ENCODE results near the gene CD2BP2. TPM values are rescaled to one million over a fixed set of nuclear protein-coding genes. Genes with fewer than 3 reads are reported as not detected.
"Not testable (repeated sequence)": the region's sequence is repeated elsewhere in the genome, so short reads cannot be mapped to it uniquely, and the experiment has no call there.

CD2BP2 gene
- total and polyA plus RNA-seq, 2 of the 13 experiments (the other 11 are each of a cell fraction or from before 2014, with no cell fraction given): 24.9 to 54.6 TPM

- BruUV-seq (replicated peaks); FAIRE-seq: not testable (repeated sequence)
- DNase-seq (ENCODE audit: low spot score): peak; percentile 75
- TF ChIP-seq PRDM10 (CRISPR knock-in tag; IDR thresholded peaks at IDR 0.05; ENCODE audit: low read depth) (0 out of 2 replicates have a peak, but pooled peaks have one; percentile 1), ZMAT3 (CRISPR knock-in tag; conservative IDR thresholded peaks at IDR 0.05) (peak; percentile 53; the same call in 1 of the 2 replicates), ZNF367 (CRISPR knock-in tag; IDR thresholded peaks at IDR 0.05; ENCODE audit: borderline replicate concordance) (peak; percentile 67; the same call in 1 of the 2 replicates), RXRA (CRISPR knock-in tag; IDR thresholded peaks at IDR 0.05) (0 out of 2 replicates have a peak, but pooled peaks have one; percentile 19), STAT5B (CRISPR knock-in tag; IDR thresholded peaks at IDR 0.05) (0 out of 2 replicates have a peak, but pooled peaks have one; percentile 18)
- TF ChIP-seq, protein P1, sequence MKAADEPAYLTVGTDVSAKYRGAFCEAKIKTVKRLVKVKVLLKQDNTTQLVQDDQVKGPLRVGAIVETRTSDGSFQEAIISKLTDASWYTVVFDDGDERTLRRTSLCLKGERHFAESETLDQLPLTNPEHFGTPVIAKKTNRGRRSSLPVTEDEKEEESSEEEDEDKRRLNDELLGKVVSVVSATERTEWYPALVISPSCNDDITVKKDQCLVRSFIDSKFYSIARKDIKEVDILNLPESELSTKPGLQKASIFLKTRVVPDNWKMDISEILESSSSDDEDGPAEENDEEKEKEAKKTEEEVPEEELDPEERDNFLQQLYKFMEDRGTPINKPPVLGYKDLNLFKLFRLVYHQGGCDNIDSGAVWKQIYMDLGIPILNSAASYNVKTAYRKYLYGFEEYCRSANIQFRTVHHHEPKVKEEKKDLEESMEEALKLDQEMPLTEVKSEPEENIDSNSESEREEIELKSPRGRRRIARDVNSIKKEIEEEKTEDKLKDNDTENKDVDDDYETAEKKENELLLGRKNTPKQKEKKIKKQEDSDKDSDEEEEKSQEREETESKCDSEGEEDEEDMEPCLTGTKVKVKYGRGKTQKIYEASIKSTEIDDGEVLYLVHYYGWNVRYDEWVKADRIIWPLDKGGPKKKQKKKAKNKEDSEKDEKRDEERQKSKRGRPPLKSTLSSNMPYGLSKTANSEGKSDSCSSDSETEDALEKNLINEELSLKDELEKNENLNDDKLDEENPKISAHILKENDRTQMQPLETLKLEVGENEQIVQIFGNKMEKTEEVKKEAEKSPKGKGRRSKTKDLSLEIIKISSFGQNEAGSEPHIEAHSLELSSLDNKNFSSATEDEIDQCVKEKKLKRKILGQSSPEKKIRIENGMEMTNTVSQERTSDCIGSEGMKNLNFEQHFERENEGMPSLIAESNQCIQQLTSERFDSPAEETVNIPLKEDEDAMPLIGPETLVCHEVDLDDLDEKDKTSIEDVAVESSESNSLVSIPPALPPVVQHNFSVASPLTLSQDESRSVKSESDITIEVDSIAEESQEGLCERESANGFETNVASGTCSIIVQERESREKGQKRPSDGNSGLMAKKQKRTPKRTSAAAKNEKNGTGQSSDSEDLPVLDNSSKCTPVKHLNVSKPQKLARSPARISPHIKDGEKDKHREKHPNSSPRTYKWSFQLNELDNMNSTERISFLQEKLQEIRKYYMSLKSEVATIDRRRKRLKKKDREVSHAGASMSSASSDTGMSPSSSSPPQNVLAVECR (CRISPR knock-in tag; IDR thresholded peaks at IDR 0.05; ENCODE audit: borderline replicate concordance): peak; percentile 81
These were observed 20.0 kb downstream of the CD2BP2 start for GRCh38 chr16:30335028-30335597.

More at GRCh38 chr16:30335028-30335597, 20.0 kb downstream of the CD2BP2 start:
- H3K4me3 ChIP-seq (replicated peaks in 1 of 3; ENCODE audit: insufficient read depth in 1 of 3, low read depth in 2 of 3, low read length in 3 of 3): peak overlapping the region; percentile 94 to 99 (median 95)
- peak overlapping the region; percentile 94 for H3K9ac ChIP-seq (ENCODE audit: insufficient read depth, low read depth, low read length)
- peak overlapping the region; percentile 100 for H3K4me2 ChIP-seq (ENCODE audit: low read depth, low read length)
- ChIA-PET POLR2A (interaction anchor here (0.6 to 3.2 kb wide), 19 partner anchors 9 to 590 kb away, joined by 3 to 33 read pairs (median 6); partner anchors contain the start of genes ALDOA, CD2BP2, DCTPP1 and TBC1D10B), CTCF (ENCODE audit: low intra/inter-chr PET ratio, low total read pairs) (interaction anchor here (1.2 kb wide), 1 partner anchor 17 kb away, joined by 3 read pairs; no protein-coding TSS in a partner anchor)
- not testable (repeated sequence) for H4K20me1 ChIP-seq (ENCODE audit: insufficient read depth, low read length); H3K27me3 ChIP-seq (ENCODE audit: control insufficient read depth in 1 of 2, insufficient read depth in 2 of 2, low read length in 2 of 2); H3K36me3 ChIP-seq (replicated peaks in 1 of 2; ENCODE audit: control insufficient read depth in 1 of 2, insufficient read depth in 2 of 2, low read length in 2 of 2); H2AFZ ChIP-seq (ENCODE audit: low read length); H3K9me3 ChIP-seq (ENCODE audit: low read length)
- intact Hi-C loops (cut with micrococcal nuclease; ENCODE audit: unreplicated experiment) (loop anchor here (2.0 kb wide), 1 partner anchor 20 kb away; the partner anchor contains the start of gene CD2BP2), in situ Hi-C loops (cut with HindIII; ENCODE audit: extremely low pct_ligation_motif_present, low pct_unique_long_range_greater_than_20kb) (loop anchor here (25.0 kb wide), 1 partner anchor 748 kb away; no protein-coding TSS in a partner anchor)
- H3K79me2 ChIP-seq (ENCODE audit: insufficient read depth, low read length): peaks cover 55% of the 10 kb centered on the region
- peak; percentile 72 for ATAC-seq
- under 1% methylated on average over 29 of the region's 70 CpGs for WGBS (ENCODE audit: low lambda C conversion rate)
- peaks cover 44% of the 10 kb centered on the region for H3K4me1 ChIP-seq (ENCODE audit: insufficient read depth, low read length)
- H3K27ac ChIP-seq (ENCODE audit: extremely low read length, insufficient read depth, low read length): peak overlapping the region; percentile 99
